Mesendoderm (in vitro differentiated cells): Measurements from ENCODE around the gene PAK4.
"Not testable (repeated sequence)": the region's sequence is repeated elsewhere in the genome, so short reads cannot be mapped to it uniquely, and the experiment has no call there.

Experiments
- DNase-seq: peaks from one replicate; pipeline ENCODE4 v3.0.0; 2013
- H2AK5ac ChIP-seq: 2 replicates; pipeline ENCODE4 v1.6.1; 2013; ENCODE audit warnings: low read length, inconsistent platforms
- H2BK120ac ChIP-seq: 2 replicates; pipeline ENCODE4 v1.6.1; 2013; ENCODE audit warnings: low read depth, mild to moderate bottlenecking, low read length, moderate library complexity, mixed read lengths
- H2BK15ac ChIP-seq: replicated peaks from 2 replicates; pipeline ENCODE4 v1.6.1; 2013; ENCODE audit warnings: low read depth, mild to moderate bottlenecking, moderate library complexity
- H2BK5ac ChIP-seq: 2 replicates; pipeline ENCODE4 v1.6.1; 2013; ENCODE audit warnings: low read length, inconsistent platforms
- H3K18ac ChIP-seq: 2 replicates; pipeline ENCODE4 v1.6.1; 2013; ENCODE audit warnings: mild to moderate bottlenecking, low read length, mixed read lengths
- H3K23ac ChIP-seq: one replicate; pipeline ENCODE4 v1.6.1; 2013; ENCODE audit warnings: low read length
- H3K27ac ChIP-seq: 2 replicates; pipeline ENCODE4 v1.5.1; 2013; ENCODE audit warnings: low read depth, mild to moderate bottlenecking, inconsistent platforms, low read length, moderate library complexity
- H3K27me3 ChIP-seq: 2 replicates; pipeline ENCODE4 v1.6.1; 2013; ENCODE audit warnings: low read length, control low read depth, mild to moderate bottlenecking, inconsistent platforms; ENCODE audit not compliant: insufficient read depth, poor library complexity
- H3K36me3 ChIP-seq: 2 replicates; pipeline ENCODE4 v1.6.1; 2013; ENCODE audit warnings: low read length, inconsistent platforms; ENCODE audit not compliant: control insufficient read depth, insufficient read depth
- H3K4ac ChIP-seq: one replicate; pipeline ENCODE4 v1.6.1; 2013; ENCODE audit warnings: low read depth, mild to moderate bottlenecking, low read length, moderate library complexity
- H3K4me1 ChIP-seq: 2 replicates; pipeline ENCODE4 v1.6.1; 2013; ENCODE audit warnings: low read depth, low read length, inconsistent platforms; ENCODE audit not compliant: control insufficient read depth
- H3K4me2 ChIP-seq: 2 replicates; pipeline ENCODE4 v1.6.1; 2013; ENCODE audit warnings: low read length
- H3K4me3 ChIP-seq: 2 replicates; pipeline ENCODE4 v1.5.1; 2013; ENCODE audit warnings: mild to moderate bottlenecking, low read length
- H3K56ac ChIP-seq: one replicate; pipeline ENCODE4 v1.6.1; 2013; ENCODE audit warnings: low read length
- H3K79me1 ChIP-seq: 2 replicates; pipeline ENCODE4 v1.6.1; 2013; ENCODE audit warnings: low read length, inconsistent platforms
- H3K79me2 ChIP-seq: 2 replicates; pipeline ENCODE4 v1.6.1; 2013; ENCODE audit warnings: mild to moderate bottlenecking, low read length; ENCODE audit not compliant: control insufficient read depth, insufficient read depth
- H3K9ac ChIP-seq: 2 replicates; pipeline ENCODE4 v1.6.1; 2013; ENCODE audit warnings: low read length, inconsistent platforms
- H4K5ac ChIP-seq: one replicate; pipeline ENCODE4 v1.6.1; 2013; ENCODE audit warnings: low read length
- H4K8ac ChIP-seq: one replicate; pipeline ENCODE4 v1.6.1; 2013; ENCODE audit warnings: low read depth, mild to moderate bottlenecking, control low read depth, low read length, moderate library complexity
- WGBS: extraction: QIAGEN DNeasy Blood & Tissue Kit; methylation state at CpG from one replicate; pipeline ENCODE4 v1.1.7; 2013; ENCODE audit warnings: low lambda C conversion rate, missing lambda C conversion rate; ENCODE audit not compliant: insufficient coverage; ENCODE audit errors: extremely low coverage; 5-methylcytosine and 5-hydroxymethylcytosine counted together

Gene PAK4

DNA sequence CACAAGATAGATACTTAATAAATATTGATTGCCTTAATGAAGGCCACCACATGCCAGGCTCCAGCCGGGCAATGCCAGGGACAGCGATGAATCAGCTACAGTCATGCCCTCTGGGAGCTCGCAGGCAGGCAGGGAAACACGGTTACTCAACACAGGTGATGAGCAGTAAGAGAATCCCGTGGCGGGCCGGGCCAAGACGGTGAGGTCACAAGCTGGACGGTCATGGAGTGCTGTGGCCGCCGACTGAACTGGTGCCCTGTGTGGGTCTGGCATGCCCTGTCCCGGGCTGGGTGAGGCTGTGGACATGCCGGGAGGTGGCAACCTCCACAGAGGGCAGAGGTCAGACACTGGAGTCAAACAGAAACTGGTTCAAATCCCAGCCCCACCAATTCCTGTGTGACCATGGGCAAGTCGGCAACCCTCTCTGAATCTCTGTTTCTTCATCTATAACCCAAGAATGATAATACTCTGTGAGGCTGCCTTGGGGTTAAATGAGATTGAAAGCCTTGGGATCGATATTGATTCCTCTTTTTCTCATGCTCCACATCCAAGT is 13.2 kb upstream of the PAK4 start:
- Histone ChIP-seq H2AK5ac (no peak overlapping the region), H3K27me3 (no peaks in the 10 kb centered on the region), H3K4me2 (no peak overlapping the region), H3K4me1 (no peaks in the 10 kb centered on the region), H3K9ac (no peak overlapping the region), H2BK120ac (no peak overlapping the region), H3K36me3 (no peaks in the 10 kb centered on the region), H3K4ac (no peak overlapping the region), H3K27ac (no peak overlapping the region), H3K23ac (no peak overlapping the region), H3K79me1 (no peaks in the 10 kb centered on the region), H3K79me2 (no peaks in the 10 kb centered on the region), H3K18ac (no peak overlapping the region), H2BK15ac (no peak overlapping the region), H3K56ac (no peak overlapping the region), H4K8ac (no peak overlapping the region), H3K4me3 (no peak overlapping the region), H4K5ac (no peak overlapping the region), H2BK5ac (no peak overlapping the region)
- no peak for DNase-seq
- no CpG with 5 or more reads among the region's 15 CpGs for WGBS

DNA sequence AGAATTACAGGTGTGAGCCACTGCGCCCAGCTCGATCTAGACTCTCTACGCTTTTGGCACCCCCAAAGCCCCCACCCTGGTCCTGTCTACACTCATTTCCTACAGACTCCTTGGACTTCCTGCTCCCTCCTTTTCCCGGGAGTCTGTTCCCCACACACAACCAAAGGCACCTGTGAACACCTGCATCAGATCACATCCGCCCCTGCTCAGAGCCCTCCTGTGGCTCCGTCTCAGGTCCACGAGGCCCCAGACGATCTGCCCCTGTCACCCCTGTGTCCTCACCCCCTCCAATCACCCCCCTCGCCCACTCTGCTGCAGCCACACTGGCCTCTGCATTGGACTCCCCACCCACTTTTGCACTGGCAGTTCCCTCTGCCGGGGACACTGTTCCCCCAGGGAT is 12.4 kb upstream of the PAK4 start:
- no peak overlapping the region for H3K9ac ChIP-seq
- H2AK5ac ChIP-seq = no peak overlapping the region
- no peak overlapping the region for H2BK5ac ChIP-seq
- no peak overlapping the region for H2BK15ac ChIP-seq
- H3K27ac ChIP-seq = no peak overlapping the region
- no peak overlapping the region for H2BK120ac ChIP-seq
- WGBS = no CpG with 5 or more reads among the region's 10 CpGs
- no peak overlapping the region for H3K4ac ChIP-seq
- no peaks in the 10 kb centered on the region for H3K4me1 ChIP-seq
- H4K5ac ChIP-seq = no peak overlapping the region
- H3K4me2 ChIP-seq = no peak overlapping the region
- H4K8ac ChIP-seq = no peak overlapping the region
- H3K27me3 ChIP-seq = no peaks in the 10 kb centered on the region
- H3K23ac ChIP-seq = no peak overlapping the region
- no peaks in the 10 kb centered on the region for H3K79me1 ChIP-seq
- H3K18ac ChIP-seq = no peak overlapping the region
- DNase-seq = no peak
- no peaks in the 10 kb centered on the region for H3K36me3 ChIP-seq
- no peak overlapping the region for H3K56ac ChIP-seq
- no peak overlapping the region for H3K4me3 ChIP-seq
- H3K79me2 ChIP-seq = no peaks in the 10 kb centered on the region

- H2AK5ac ChIP-seq = no peak overlapping the region
- WGBS = no CpG with 5 or more reads among the region's 11 CpGs
These were observed 10.3 kb upstream of the PAK4 start for GRCh38 chr19:39115105-39115847.

GRCh38 chr19:39117023-39117422 is 8.6 kb upstream of the PAK4 start:
- not testable (repeated sequence) for H2BK120ac ChIP-seq, DNase-seq, H3K79me2 ChIP-seq, H4K8ac ChIP-seq, H3K4me2 ChIP-seq, H3K27me3 ChIP-seq, H3K23ac ChIP-seq, H3K56ac ChIP-seq, H3K36me3 ChIP-seq, H3K4ac ChIP-seq, H4K5ac ChIP-seq, H3K27ac ChIP-seq, H2BK15ac ChIP-seq, H3K9ac ChIP-seq, H3K4me1 ChIP-seq, H3K18ac ChIP-seq, H3K79me1 ChIP-seq, H3K4me3 ChIP-seq, H2AK5ac ChIP-seq, H2BK5ac ChIP-seq
- no CpG with 5 or more reads among the region's 8 CpGs for WGBS

More at GRCh38 chr19:39115105-39115847, 10.3 kb upstream of the PAK4 start:
- no peak for DNase-seq
- Histone ChIP-seq H2BK5ac (no peak overlapping the region), H3K79me1 (no peaks in the 10 kb centered on the region), H2BK120ac (no peak overlapping the region), H3K36me3 (no peaks in the 10 kb centered on the region), H3K23ac (no peak overlapping the region), H3K4me3 (no peak overlapping the region), H4K8ac (no peak overlapping the region), H3K56ac (no peak overlapping the region), H3K4me2 (no peak overlapping the region), H3K27me3 (no peaks in the 10 kb centered on the region), H3K4me1 (no peaks in the 10 kb centered on the region), H3K9ac (no peak overlapping the region), H3K79me2 (no peaks in the 10 kb centered on the region), H2BK15ac (no peak overlapping the region), H3K18ac (no peak overlapping the region), H3K4ac (no peak overlapping the region), H3K27ac (no peak overlapping the region), H4K5ac (no peak overlapping the region)

- Histone ChIP-seq H3K4me3 (no peak overlapping the region), H3K27me3 (no peaks in the 10 kb centered on the region), H3K27ac (no peak overlapping the region), H2BK120ac (no peak overlapping the region), H3K36me3 (no peaks in the 10 kb centered on the region), H3K4me1 (no peaks in the 10 kb centered on the region), H3K79me1 (no peaks in the 10 kb centered on the region), H3K9ac (no peak overlapping the region), H2AK5ac (no peak overlapping the region), H3K4ac (no peak overlapping the region), H4K5ac (no peak overlapping the region), H2BK5ac (no peak overlapping the region), H3K18ac (no peak overlapping the region), H2BK15ac (no peak overlapping the region), H3K23ac (no peak overlapping the region), H3K79me2 (no peaks in the 10 kb centered on the region), H3K4me2 (no peak overlapping the region), H3K56ac (no peak overlapping the region), H4K8ac (no peak overlapping the region)
- no CpG with 5 or more reads among the region's 1 CpG for WGBS
- no peak for DNase-seq
These were observed 5.8 kb upstream of the PAK4 start for GRCh38 chr19:39119830-39120229.
